DMS53 treated with DMSO at 0.1 percent for 48 hours (cell line): ENCODE results near the gene BCAP31.
"Not testable (repeated sequence)": the region's sequence is repeated elsewhere in the genome, so short reads cannot be mapped to it uniquely, and the experiment has no call there.

ENCODE experiments used
- DNase-seq: peaks from one replicate; lab custom pipeline; 2025; ENCODE audit not compliant: unreplicated experiment; lab: John Stamatoyannopoulos, UW

BCAP31 gene

DNA sequence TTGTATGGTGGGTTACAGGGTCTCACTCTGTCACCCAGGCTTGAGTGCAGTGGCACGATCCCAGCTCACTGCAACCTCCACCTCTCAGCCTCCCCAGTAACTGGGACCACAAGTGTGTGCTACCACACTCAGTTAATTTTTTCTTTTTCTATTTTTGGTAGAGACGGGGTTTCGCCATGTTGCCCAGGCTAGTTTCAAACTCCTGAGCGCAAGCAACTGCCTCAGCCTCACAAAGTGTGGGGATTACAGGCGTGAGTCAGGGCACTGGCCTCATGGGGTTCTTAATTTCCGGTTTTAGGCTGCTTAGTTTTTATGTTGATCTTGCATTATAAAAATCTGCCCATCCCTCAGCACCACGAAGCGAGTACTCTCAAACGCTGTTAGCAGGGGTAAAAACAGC lies 6.7 kb downstream of the BCAP31 start:
- no peak for DNase-seq

DNA sequence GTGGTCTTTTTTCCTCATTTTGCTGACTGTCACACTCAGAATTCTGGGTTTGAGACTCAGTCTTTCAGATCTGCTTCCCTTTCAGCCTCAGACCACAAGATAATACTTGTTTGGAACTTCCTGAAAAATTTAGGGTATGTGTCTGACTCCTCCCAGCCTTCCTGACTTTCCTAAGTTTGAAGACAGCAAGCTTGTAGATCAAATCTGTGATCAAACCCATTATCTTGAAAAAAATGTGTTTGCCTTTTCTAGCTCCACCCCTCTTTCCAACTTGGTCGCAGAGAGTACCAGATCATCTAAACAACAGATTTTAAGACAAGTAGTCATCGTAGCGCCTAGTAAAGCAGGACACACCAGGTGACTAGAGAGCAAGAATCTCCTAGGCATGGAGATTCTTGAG lies 9.9 kb downstream of the BCAP31 start:
- no peak for DNase-seq

DNA sequence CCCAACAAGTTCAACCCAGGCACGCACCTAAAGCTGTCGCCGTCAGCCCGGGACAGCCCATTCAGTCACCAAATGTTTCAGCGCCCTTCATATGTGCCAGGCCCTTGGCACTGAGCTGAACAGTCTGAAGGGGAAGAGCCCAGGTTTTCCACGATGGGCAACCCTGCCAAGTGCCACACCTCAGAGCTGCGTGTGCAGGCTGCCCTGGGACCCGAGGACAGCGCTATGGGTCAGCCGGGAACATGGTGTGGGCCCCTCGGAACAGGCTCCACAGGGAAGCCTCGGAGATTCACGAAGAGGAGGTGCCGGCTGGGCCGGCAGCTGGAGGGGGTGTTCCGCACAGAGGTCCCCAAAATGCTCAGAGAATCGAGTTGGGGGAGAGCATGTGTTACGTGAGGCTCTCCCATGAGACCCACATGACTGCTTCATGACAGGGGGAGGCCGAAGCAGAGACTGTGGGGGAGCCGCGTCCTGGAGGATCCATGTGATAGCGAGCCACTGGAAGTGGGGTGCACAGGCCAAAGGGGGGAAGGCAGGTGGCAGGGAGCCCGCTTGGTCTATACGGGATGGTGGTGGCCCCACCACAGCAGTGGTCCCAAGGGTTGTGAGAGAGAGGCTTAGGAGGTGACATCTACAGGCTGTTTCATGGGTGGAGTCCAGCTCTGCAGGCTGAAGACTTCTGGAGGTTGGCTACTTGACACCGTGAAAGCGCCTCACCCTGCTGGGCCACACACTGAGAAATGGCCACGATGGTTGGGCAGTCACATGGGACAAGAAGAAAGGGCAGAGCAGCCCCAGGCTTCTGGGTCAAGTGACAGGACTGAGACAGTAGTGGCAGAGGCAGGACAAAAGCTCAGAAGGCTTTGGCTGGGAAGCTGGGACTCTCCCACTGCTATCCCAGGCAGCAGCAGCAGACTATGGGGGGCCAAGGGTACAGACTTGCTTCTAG lies 14.2 kb downstream of the BCAP31 start:
- DNase-seq: no peak

GRCh38 chrX:153708415-153708814 lies 15.8 kb downstream of the BCAP31 start:
- DNase-seq: peak; percentile 68

DNA sequence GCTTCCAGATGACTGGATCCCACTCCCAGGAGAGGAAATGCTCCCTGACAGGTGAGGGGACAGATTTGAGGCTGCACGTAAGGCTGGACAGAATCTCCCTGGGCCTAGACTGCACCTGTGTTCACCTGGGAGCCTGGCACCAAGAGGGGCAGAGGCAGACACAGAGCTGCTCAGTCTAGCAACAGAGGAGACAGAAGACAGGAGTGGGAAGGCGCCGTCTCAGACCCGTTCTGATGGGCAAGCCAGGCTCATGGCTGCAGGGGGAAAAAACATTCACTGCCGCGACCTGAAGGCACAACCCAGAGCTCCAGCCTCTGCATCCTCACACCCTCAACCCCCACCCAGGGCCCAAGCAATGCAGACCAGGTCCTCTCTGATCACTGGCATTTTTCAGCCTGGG lies 16.8 kb downstream of the BCAP31 start:
- DNase-seq: no peak

GRCh38 chrX:153706799-153707198 lies 17.4 kb downstream of the BCAP31 start:
- no peak for DNase-seq

DNA sequence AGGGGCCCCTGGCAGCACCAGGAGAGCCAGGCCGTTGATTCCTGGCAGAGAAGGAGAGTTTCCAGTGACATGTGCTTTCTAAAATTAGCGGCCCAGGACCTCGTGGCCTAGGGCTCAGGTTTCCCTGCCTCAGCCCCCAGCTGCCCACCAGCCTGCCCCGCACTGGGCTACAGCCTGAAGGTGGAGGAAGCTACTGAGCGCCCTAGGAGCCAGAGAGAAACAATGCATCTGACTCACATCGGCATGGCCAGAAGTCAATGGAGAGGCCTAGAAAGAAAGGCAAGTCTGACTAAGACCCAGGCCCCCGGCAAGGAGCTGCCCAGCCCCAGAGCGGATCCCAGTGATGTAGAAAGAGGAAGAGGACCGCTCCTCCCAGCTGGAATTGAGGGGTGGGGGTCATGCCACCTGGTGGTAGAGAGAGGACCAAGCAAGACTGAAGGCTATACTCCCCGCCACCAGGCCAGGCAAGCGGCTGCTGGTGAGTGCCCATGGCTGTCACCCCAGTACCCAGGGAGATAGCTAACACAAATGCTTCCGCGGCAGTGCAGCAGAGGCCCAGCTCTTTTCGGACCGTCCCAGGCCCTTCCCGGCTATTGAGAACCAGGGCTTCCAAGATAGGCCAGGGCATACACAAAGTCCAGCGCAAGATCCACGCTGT lies 18.7 kb downstream of the BCAP31 start:
- DNase-seq: not testable (repeated sequence)

DNA sequence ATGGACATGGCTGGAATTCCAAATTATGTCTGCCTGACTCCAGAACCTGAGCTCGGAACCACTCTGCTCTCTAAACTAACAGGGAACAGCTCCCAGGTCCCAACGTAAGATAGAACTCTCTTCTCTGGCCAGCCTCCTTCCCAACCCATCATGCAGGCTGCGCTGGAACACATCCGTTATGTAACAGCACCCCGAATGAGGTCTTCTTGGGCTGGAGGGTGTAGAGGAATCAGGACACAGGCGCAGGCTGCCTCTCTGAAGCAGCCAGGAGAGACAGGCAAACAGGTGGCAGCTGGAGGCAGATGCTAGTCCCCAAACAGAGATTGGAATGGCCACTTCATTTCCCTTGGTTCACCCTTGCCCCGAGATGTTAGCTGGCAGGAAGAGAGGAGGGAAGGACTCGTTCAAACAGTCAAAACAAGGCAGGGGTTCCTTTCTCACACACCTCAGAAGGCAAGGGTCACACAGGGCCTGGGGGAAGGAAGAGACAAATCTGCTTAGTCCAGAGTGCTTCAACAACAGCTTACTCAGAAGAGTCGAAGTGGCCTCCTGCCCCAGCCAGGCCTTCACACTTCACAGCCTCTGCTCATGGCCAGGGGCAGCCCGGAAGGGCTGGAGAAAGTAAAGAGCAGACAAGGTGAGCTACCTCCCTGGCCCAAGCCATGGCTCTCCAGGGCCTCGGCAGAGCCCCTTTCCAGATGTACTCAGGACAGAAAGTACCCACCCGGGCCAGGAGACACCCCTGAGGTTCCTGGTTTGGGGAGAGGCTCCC lies 19.4 kb downstream of the BCAP31 start:
- not testable (repeated sequence) for DNase-seq

- DNase-seq: no peak
Measured at GRCh38 chrX:153704021-153704526, 20.1 kb downstream of the BCAP31 start.

DNA sequence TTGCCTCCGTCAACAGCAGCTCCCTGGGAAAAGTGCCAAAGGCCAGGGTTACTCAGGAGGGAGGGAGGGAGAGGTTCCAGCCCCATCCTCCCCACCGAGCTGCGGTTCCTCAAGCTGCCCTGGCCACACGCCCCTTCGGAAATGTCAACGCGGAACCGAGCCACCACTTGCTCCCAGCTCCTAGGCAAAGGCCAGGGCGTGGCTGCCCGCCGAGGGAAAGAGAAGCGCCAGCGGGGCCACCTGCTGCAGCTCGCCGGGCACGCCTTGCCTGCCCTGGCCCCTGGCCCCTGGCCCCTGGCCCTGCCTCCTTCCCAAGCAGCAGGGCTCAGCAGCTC lies 21.2 kb downstream of the BCAP31 start:
- no peak for DNase-seq

- no peak for DNase-seq
Measured at GRCh38 chrX:153702336-153703035, 21.7 kb downstream of the BCAP31 start.

- no peak for DNase-seq
Measured at GRCh38 chrX:153701706-153702105, 22.5 kb downstream of the BCAP31 start.

DNA sequence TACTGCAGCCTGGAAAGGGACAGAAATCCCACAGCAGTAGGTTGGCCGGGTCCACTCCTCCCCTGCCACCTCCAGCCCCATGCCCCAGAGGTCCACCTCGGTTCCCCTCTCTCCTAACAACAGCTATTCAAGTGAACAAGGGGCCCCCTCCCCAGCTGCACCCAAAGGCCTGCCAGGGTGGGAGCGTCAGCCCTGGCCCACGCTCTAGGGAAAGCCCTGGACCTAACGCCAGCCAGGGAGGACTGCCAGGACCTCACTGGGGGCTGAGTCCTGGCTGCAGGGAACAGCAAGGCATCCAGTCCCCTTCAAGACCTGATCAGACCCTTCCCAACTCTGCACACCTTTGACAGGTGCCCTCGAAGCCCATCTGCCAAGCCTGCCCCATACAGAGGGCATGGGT lies 23.2 kb downstream of the BCAP31 start:
- DNase-seq: no peak

GRCh38 chrX:153700376-153700945 lies 23.7 kb downstream of the BCAP31 start:
- DNase-seq: no peak

GRCh38 chrX:153699784-153700371 lies 24.3 kb downstream of the BCAP31 start:
- DNase-seq: not testable (repeated sequence)

GRCh38 chrX:153699210-153699783 lies 24.9 kb downstream of the BCAP31 start:
- DNase-seq: not testable (repeated sequence)

GRCh38 chrX:153697924-153698865 lies 26.0 kb downstream of the BCAP31 start:
- no peak for DNase-seq

GRCh38 chrX:153696986-153697722 lies 27.0 kb downstream of the BCAP31 start:
- DNase-seq: not testable (repeated sequence)
